ENCODE measurements around the gene ULK4. TPM values are rescaled to one million over a fixed set of nuclear protein-coding genes. Genes with fewer than 3 reads are reported as not detected.

Gene ULK4
- total and polyA plus RNA-seq, 2 of the 4 experiments (the other 2 are of a cell fraction): 2.7 to 5.0 TPM

GRCh38 chr3:41661796-41662195 lies 300.1 kb downstream of the ULK4 start:
- intact Hi-C loops (cut with micrococcal nuclease): no loop called here
- no peak overlapping the region for H3K27ac ChIP-seq (ENCODE audit: insufficient read depth, low read length)
- no peak overlapping the region for H2BK5ac ChIP-seq (ENCODE audit: low read depth, low read length, poor library complexity, severe bottlenecking)
- no peaks in the 10 kb centered on the region for H4K20me1 ChIP-seq (ENCODE audit: insufficient read depth, low read length)
- POLR2A ChIA-PET (ENCODE audit: unreplicated experiment): no interaction called here
- H3K56ac ChIP-seq (ENCODE audit: extremely low read depth, insufficient read depth, low read length): no peak overlapping the region
- DNase-seq (no peak), ATAC-seq (ENCODE audit: low read depth) (no peak)
- H3K4me2 ChIP-seq (ENCODE audit: low read depth, low read length): no peak overlapping the region
- no peak overlapping the region for H4K8ac ChIP-seq (ENCODE audit: low read depth in 2 of 2, low read length in 2 of 2)
- CTCF ChIA-PET: no interaction called here
- dilution Hi-C loops (cut with HindIII; ENCODE audit: low sequenced_read_pairs, unreplicated experiment): no loop called here
- peaks cover 3% of the 10 kb centered on the region; the same call in 1 of the 2 replicates for H3K9me3 ChIP-seq (ENCODE audit: control insufficient read depth, insufficient read depth, low read length)
- no TSS peak for BruUV-seq (replicated peaks)
- no CpG with 5 or more reads among the region's 3 CpGs for WGBS, 2 experiments (ENCODE audit: extremely low coverage in 2 of 2, insufficient read length in 1 of 2)
- no peak for TF ChIP-seq POLR2A (IDR thresholded peaks at IDR 0.05; ENCODE audit: low read depth, low read length)
- TF ChIP-seq MAZ (IDR thresholded peaks at IDR 0.05; ENCODE audit: borderline replicate concordance, low read depth, low read length): no peak
- no peak for TF ChIP-seq FOS (IDR thresholded peaks at IDR 0.05; ENCODE audit: low read depth, low read length)
- TF ChIP-seq MAFK (IDR thresholded peaks at IDR 0.05; ENCODE audit: low read depth, low read length): no peak
- TF ChIP-seq CEBPB (IDR thresholded peaks at IDR 0.05; ENCODE audit: low read depth, low read length): no peak
- no peak for TF ChIP-seq BHLHE40 (IDR thresholded peaks at IDR 0.05; ENCODE audit: low read depth, low read length)
- no peak for TF ChIP-seq RCOR1 (IDR thresholded peaks at IDR 0.05; ENCODE audit: insufficient replicate concordance, low read length)
- no peak for TF ChIP-seq CHD1 (IDR thresholded peaks at IDR 0.05; ENCODE audit: low read depth, low read length)
- no peak for TF ChIP-seq SMC3 (IDR thresholded peaks at IDR 0.05; ENCODE audit: low read depth, low read length)
- TF ChIP-seq CTCF (conservative IDR thresholded peaks at IDR 0.05; ENCODE audit: low read depth, low read length): no peak
- no peak for TF ChIP-seq MXI1 (IDR thresholded peaks at IDR 0.05; ENCODE audit: borderline replicate concordance, low read depth, low read length)
- no peak for TF ChIP-seq NFE2L2 (IDR thresholded peaks at IDR 0.05; ENCODE audit: low read depth, low read length)
- TF ChIP-seq RFX5 (IDR thresholded peaks at IDR 0.05; ENCODE audit: low read depth, low read length): no peak
- no peak for TF ChIP-seq USF2 (IDR thresholded peaks at IDR 0.05; ENCODE audit: low read depth, low read length)
- no peak overlapping the region for H2AK9ac ChIP-seq (replicated peaks; ENCODE audit: low read depth, low read length, poor library complexity)
- no peaks in the 10 kb centered on the region for H3K9me1 ChIP-seq (ENCODE audit: insufficient read depth, low read length)
- H2BK15ac ChIP-seq (ENCODE audit: low read depth, low read length): no peak overlapping the region
- H3K4me1 ChIP-seq (ENCODE audit: control insufficient read depth, insufficient read depth, low read length): no peaks in the 10 kb centered on the region
- H3K4me3 ChIP-seq (ENCODE audit: insufficient read depth, low read depth, low read length): no peak overlapping the region
- H3K14ac ChIP-seq (replicated peaks; ENCODE audit: low read depth, low read length): no peak overlapping the region
- no peaks in the 10 kb centered on the region for H3K79me1 ChIP-seq (ENCODE audit: low read depth in 1 of 2, low read length in 2 of 2)
- no peak overlapping the region for H3K9ac ChIP-seq (ENCODE audit: low read depth, low read length)
- no peak overlapping the region for H2AFZ ChIP-seq (replicated peaks; ENCODE audit: low read length, poor library complexity)
- no peak overlapping the region for H3K23ac ChIP-seq (ENCODE audit: low read depth, low read length)
- no peak overlapping the region for H2BK120ac ChIP-seq (ENCODE audit: low read depth, low read length)
- H3K18ac ChIP-seq (ENCODE audit: low read depth, low read length): no peak overlapping the region
- H3K36me3 ChIP-seq (ENCODE audit: control insufficient read depth, insufficient read depth, low read length): no peaks in the 10 kb centered on the region
- no peak overlapping the region for H4K5ac ChIP-seq (ENCODE audit: low read depth, low read length)
- in situ Hi-C loops (cut with MboI; ENCODE audit: low sequenced_read_pairs): no loop called here
- H3K27me3 ChIP-seq (ENCODE audit: control insufficient read depth, insufficient read depth, low read length): no peaks in the 10 kb centered on the region
- no peak overlapping the region for H3K4ac ChIP-seq (ENCODE audit: low read depth, low read length)
- H2AK5ac ChIP-seq (ENCODE audit: low read depth, low read length): no peak overlapping the region
- no peak overlapping the region for H4K91ac ChIP-seq (ENCODE audit: insufficient read depth, low read depth, low read length)
- no peak overlapping the region for H2BK20ac ChIP-seq (ENCODE audit: low read depth, low read length)
